Heart left ventricle (tissue), 13 donors: ENCODE data around the gene ESPL1.

Source experiments
- CTCF ChIP-seq, 12 donors: fragments of 200-600 bp; sonication (generic) in 4 of 12; IDR thresholded peaks; one replicate each; pipeline versions ENCODE4 v1.5.0 to v1.8.0; 2018 to 2022; ENCODE audit warnings: antibody characterized with exemption in 12 of 12, mild to moderate bottlenecking in 5 of 12
- POLR2A ChIP-seq, 2 donors: fragments of 450-650 bp; IDR thresholded peaks; one replicate each; pipeline ENCODE4 v1.6.1; 2017; ENCODE audit warnings: antibody characterized with exemption in 2 of 2, mild to moderate bottlenecking in 2 of 2, moderate library complexity in 2 of 2
- donor health status: ischemic (EF 13 %, LVEDD 7.1; RV severe dilation, severe dysfunction).
- donor health status: DM: no; HTN: yes; CAD: no.
- donor health status: DM: no; HTN: no; CAD: no.
- donor health status: ischemic (EF 25% LVEDD 6.9; RV normal size, moderate dysfunction).
- donor health status: ischemic (EF 25% LVEDD 5.7; RV mildly dilated, moderate dysfunction).
- donor health status: ischemic (EF 35%, LVEDD 5.7; RV mildly dilated, moderate dysfunction).
- donor health status: nonischemic (EF 11% LVEDD 7.7; RV severe dilation, severe dysfunction).
- donor health status: DM: yes; HTN: yes; CAD: no.
- donor health status: PGD.
- donor health status: ischemic (EF 29% LVEDD 5.4; RV normal size, mild dysfunction).
- donor health status: nonischemic (EF 23%, LVEDD 6.1; RV moderate dilation, normal function).

GRCh38 chr12:53330671-53331070 lies 62.6 kb downstream of the ESPL1 start:
- TF ChIP-seq CTCF (IDR thresholded peaks at IDR 0.05) (no peak), POLR2A (IDR thresholded peaks at IDR 0.05) (no peak)
